Bladder microvascular endothelial cell (primary cell): ENCODE results near the gene TEX14. TPM values are rescaled to one million over a fixed set of nuclear protein-coding genes. Genes with fewer than 3 reads are reported as not detected.

Experiments
- total RNA-seq: library from RNA; depleted of rRNA; stranded (reverse); fragments of >200 nt; gene quantifications from 2 replicates; pipeline ENCODE4 v1.2.3, GENCODE V29; 2014

The TEX14 gene
- under 0.01 TPM in 1 of 2 replicates, not detected in the other for total RNA-seq

GRCh38 chr17:58691701-58692238 is at the start of gene TEX14:
Gene TEX14 (minus strand): TSS chr17:58692045. CDS start chr17:58652001, 40,044 bp downstream.

GRCh38 chr17:58692239-58693055 is 602 bp upstream of the TEX14 start, which contains the start of gene RAD51C:
Gene RAD51C (plus strand): TSS chr17:58692602. CDS start chr17:58692644, 42 bp downstream.

GRCh38 chr17:58513965-58514769 is 177.7 kb downstream of the TEX14 start, which contains the start of gene MTMR4:
Gene MTMR4 (minus strand): TSS chr17:58514638. CDS start chr17:58514407, 231 bp downstream.

Other genes with a start within 250 kb of the TEX14 start
- under 0.01 and 0.06 TPM in 2 replicates for gene HSF5, start 203.6 kb downstream of the TEX14 start, total RNA-seq
- 30.0 and 43.7 TPM in 2 replicates for gene MTMR4, start 177.4 kb downstream of the TEX14 start, total RNA-seq
- gene RAD51C, start 557 bp upstream of the TEX14 start, total RNA-seq = 20.2 and 29.2 TPM in 2 replicates
- under 0.01 and 0.06 TPM in 2 replicates for gene PPM1E, start 63.8 kb upstream of the TEX14 start, total RNA-seq